ENCODE data around the gene GCSH. TPM values are rescaled to one million over a fixed set of nuclear protein-coding genes. Genes with fewer than 3 reads are reported as not detected.

GCSH gene
- polyA plus RNA-seq, 2 donors = 14.8 to 19.9 TPM

DNA sequence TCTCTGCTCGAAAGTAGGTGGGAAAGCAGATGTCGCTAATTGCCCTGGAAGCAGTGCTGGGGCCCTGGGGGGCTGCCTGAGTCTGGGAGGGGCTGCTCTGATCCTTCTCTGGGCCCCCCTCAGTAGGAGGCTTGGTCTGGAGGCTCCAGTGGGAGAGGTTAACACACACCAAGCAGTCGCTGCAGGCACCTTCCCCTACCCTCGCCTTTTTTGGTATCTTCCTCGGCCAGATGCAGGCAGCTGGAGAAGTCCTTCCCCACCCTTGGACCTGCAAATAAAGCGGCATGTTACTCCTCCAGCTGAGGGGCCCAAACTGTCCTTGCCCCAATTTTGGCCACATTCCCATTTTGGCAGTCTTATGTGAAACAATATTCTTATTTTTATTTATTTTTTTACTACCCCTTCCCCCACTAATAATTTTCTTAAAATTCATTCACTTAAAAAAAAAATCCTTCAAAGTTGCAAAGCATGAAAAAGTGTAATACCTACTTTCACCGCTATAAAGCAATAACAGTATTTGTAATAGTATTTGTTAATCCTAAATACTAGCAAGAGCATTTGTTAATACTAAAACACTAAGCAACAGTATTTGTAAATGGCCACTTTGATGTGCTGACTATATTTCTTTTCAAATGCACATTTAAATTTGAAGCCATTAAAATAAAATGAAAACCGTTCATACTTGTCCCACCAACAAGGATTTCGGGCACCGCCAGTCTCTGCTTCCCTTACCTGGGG, 34.2 kb downstream of the GCSH start:
- Histone ChIP-seq H3K9me3 (ENCODE audit: control insufficient read depth in 2 of 2, insufficient read depth in 1 of 2, low read depth in 1 of 2, low read length in 1 of 2) (no peaks in the 10 kb centered on the region), H3K27ac (ENCODE audit: low read depth in 2 of 2, low read length in 1 of 2) (no peak overlapping the region), H3K36me3 (ENCODE audit: control insufficient read depth in 2 of 2, insufficient read depth in 2 of 2, low read length in 1 of 2) (no peaks in the 10 kb centered on the region), H3K4me3 (ENCODE audit: low read depth in 1 of 2, low read length in 2 of 2) (no peak overlapping the region), H3K27me3 (ENCODE audit: control insufficient read depth in 1 of 2, insufficient read depth in 2 of 2, low read length in 2 of 2) (no peaks in the 10 kb centered on the region), H3K4me1 (ENCODE audit: control insufficient read depth in 2 of 2, insufficient read depth in 2 of 2, low read length in 1 of 2) (no peaks in the 10 kb centered on the region)
- WGBS, 2 donors = 90% methylated on average over 10 of the region's 10 CpGs

- Histone ChIP-seq H3K27ac (ENCODE audit: low read depth in 2 of 2, low read length in 1 of 2) (no peak overlapping the region), H3K36me3 (ENCODE audit: control insufficient read depth in 2 of 2, insufficient read depth in 2 of 2, low read length in 1 of 2) (no peaks in the 10 kb centered on the region), H3K9me3 (ENCODE audit: control insufficient read depth in 2 of 2, insufficient read depth in 1 of 2, low read depth in 1 of 2, low read length in 1 of 2) (no peaks in the 10 kb centered on the region), H3K4me3 (ENCODE audit: low read depth in 1 of 2, low read length in 2 of 2) (no peak overlapping the region), H3K27me3 (ENCODE audit: control insufficient read depth in 1 of 2, insufficient read depth in 2 of 2, low read length in 2 of 2) (no peaks in the 10 kb centered on the region), H3K4me1 (ENCODE audit: control insufficient read depth in 2 of 2, insufficient read depth in 2 of 2, low read length in 1 of 2) (no peaks in the 10 kb centered on the region)
- 87 to 89% methylated on average over 10 of the region's 10 CpGs for WGBS, 2 donors
Measured at GRCh38 chr16:81061307-81061640, 34.9 kb downstream of the GCSH start.

DNA sequence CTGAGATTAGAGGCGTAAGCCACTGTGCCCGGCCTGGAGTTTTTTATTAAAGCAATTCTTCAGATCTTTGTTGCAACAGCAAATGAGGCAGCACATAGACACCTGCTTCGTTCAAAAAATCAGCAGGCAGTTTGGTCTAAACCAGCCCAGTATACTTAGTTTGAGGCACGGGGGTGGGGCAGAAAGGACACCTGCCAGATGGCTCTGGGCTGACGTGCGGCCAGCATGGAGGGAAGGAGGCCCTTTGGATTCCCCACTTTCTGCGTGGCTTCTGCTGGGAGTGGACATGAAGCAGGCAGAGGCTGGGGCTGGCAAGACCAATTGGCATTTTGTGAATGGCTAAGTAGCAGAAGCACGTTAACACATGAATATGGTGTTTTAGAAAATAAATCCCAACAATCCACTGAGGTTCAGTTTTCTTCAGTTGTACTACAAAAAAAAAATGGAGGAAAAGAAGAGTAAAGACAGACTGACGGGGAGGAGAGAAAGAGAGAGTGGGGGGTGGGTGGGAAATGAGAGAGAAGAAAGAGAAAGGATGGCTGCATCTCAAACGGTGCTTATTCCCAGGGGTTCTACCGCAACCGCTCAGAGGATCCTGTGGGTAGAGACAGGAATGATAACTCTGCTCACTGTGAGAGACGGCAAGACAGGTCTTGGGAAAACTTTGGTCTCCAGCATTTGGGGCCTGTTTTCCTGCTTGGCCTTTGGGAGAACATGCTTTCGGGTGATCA, 35.5 kb downstream of the GCSH start:
- WGBS, 2 donors = 84 to 87% methylated on average over 14 of the region's 14 CpGs
- no peaks in the 10 kb centered on the region for H3K4me1 ChIP-seq (ENCODE audit: control insufficient read depth in 2 of 2, insufficient read depth in 2 of 2, low read length in 1 of 2)

GRCh38 chr16:81053761-81054160, 42.4 kb downstream of the GCSH start:
- 82 to 85% methylated on average over 11 of the region's 11 CpGs for WGBS, 2 donors
- H3K4me1 ChIP-seq (ENCODE audit: control insufficient read depth in 2 of 2, insufficient read depth in 2 of 2, low read length in 1 of 2) = no peaks in the 10 kb centered on the region
- no peak overlapping the region for H3K4me3 ChIP-seq (ENCODE audit: low read depth in 1 of 2, low read length in 2 of 2)
- H3K9me3 ChIP-seq (ENCODE audit: control insufficient read depth in 2 of 2, insufficient read depth in 1 of 2, low read depth in 1 of 2, low read length in 1 of 2) = no peaks in the 10 kb centered on the region
- no peak overlapping the region for H3K27ac ChIP-seq (ENCODE audit: low read depth in 2 of 2, low read length in 1 of 2)
- no peaks in the 10 kb centered on the region for H3K36me3 ChIP-seq (ENCODE audit: control insufficient read depth in 2 of 2, insufficient read depth in 2 of 2, low read length in 1 of 2)
- H3K27me3 ChIP-seq (ENCODE audit: control insufficient read depth in 1 of 2, insufficient read depth in 2 of 2, low read length in 2 of 2) = no peaks in the 10 kb centered on the region

More for the DNA sequence above, 35.5 kb downstream of the GCSH start:
- H3K4me3 ChIP-seq (ENCODE audit: low read depth in 1 of 2, low read length in 2 of 2) = no peak overlapping the region
- H3K27ac ChIP-seq (ENCODE audit: low read depth in 2 of 2, low read length in 1 of 2) = no peak overlapping the region
- H3K36me3 ChIP-seq (ENCODE audit: control insufficient read depth in 2 of 2, insufficient read depth in 2 of 2, low read length in 1 of 2) = no peaks in the 10 kb centered on the region
- no peaks in the 10 kb centered on the region for H3K27me3 ChIP-seq (ENCODE audit: control insufficient read depth in 1 of 2, insufficient read depth in 2 of 2, low read length in 2 of 2)
- H3K9me3 ChIP-seq (ENCODE audit: control insufficient read depth in 2 of 2, insufficient read depth in 1 of 2, low read depth in 1 of 2, low read length in 1 of 2) = no peaks in the 10 kb centered on the region

GRCh38 chr16:81042821-81043220, 53.4 kb downstream of the GCSH start:
- WGBS, 2 donors = 94 to 96% methylated on average over 2 of the region's 2 CpGs
- Histone ChIP-seq H3K36me3 (ENCODE audit: control insufficient read depth in 2 of 2, insufficient read depth in 2 of 2, low read length in 1 of 2) (peaks cover 11 to 22% of the 10 kb centered on the region in 2 donors), H3K27ac (ENCODE audit: low read depth in 2 of 2, low read length in 1 of 2) (no peak overlapping the region)

GRCh38 chr16:81041696-81042095, 54.5 kb downstream of the GCSH start:
- Histone ChIP-seq H3K36me3 (ENCODE audit: control insufficient read depth in 2 of 2, insufficient read depth in 2 of 2, low read length in 1 of 2) (peaks cover 11 to 22% of the 10 kb centered on the region in 2 donors), H3K27ac (ENCODE audit: low read depth in 2 of 2, low read length in 1 of 2) (no peak overlapping the region), H3K9me3 (ENCODE audit: control insufficient read depth in 2 of 2, insufficient read depth in 1 of 2, low read depth in 1 of 2, low read length in 1 of 2) (no peaks in the 10 kb centered on the region), H3K27me3 (ENCODE audit: control insufficient read depth in 1 of 2, insufficient read depth in 2 of 2, low read length in 2 of 2) (no peaks in the 10 kb centered on the region), H3K4me3 (ENCODE audit: low read depth in 1 of 2, low read length in 2 of 2) (no peak overlapping the region), H3K4me1 (ENCODE audit: control insufficient read depth in 2 of 2, insufficient read depth in 2 of 2, low read length in 1 of 2) (peaks cover 0 to 2% of the 10 kb centered on the region in 2 donors)
- WGBS, 2 donors = 89 to 93% methylated on average over 4 of the region's 4 CpGs

More at GRCh38 chr16:81042821-81043220, 53.4 kb downstream of the GCSH start:
- H3K4me1 ChIP-seq (ENCODE audit: control insufficient read depth in 2 of 2, insufficient read depth in 2 of 2, low read length in 1 of 2) = peaks cover 0 to 2% of the 10 kb centered on the region in 2 donors
- no peaks in the 10 kb centered on the region for H3K27me3 ChIP-seq (ENCODE audit: control insufficient read depth in 1 of 2, insufficient read depth in 2 of 2, low read length in 2 of 2)
- H3K4me3 ChIP-seq (ENCODE audit: low read depth in 1 of 2, low read length in 2 of 2) = no peak overlapping the region
- no peaks in the 10 kb centered on the region for H3K9me3 ChIP-seq (ENCODE audit: control insufficient read depth in 2 of 2, insufficient read depth in 1 of 2, low read depth in 1 of 2, low read length in 1 of 2)

DNA sequence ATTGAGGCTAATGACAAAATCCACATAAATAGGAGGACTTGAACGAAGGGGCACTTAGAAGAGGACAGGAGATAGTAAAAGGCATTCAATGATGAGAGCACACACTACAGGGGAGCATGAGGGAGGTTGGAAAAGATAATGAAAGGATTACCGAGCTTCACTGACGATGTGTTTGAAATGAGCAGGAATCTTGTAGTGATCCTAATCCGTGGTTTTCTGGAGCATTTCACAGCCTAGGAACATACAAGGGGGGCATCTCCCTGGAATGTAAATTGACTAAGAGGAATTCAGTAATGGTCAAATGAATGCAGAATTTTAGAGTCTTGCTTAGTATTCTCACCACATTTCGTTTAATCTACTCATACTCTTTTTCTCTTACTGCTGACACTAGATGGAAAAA, 55.4 kb downstream of the GCSH start:
- WGBS, 2 donors = 83 to 88% methylated on average over 5 of the region's 5 CpGs
- H3K4me3 ChIP-seq (ENCODE audit: low read depth in 1 of 2, low read length in 2 of 2) = no peak overlapping the region
- H3K27ac ChIP-seq (ENCODE audit: low read depth in 2 of 2, low read length in 1 of 2) = no peak overlapping the region
- no peaks in the 10 kb centered on the region for H3K9me3 ChIP-seq (ENCODE audit: control insufficient read depth in 2 of 2, insufficient read depth in 1 of 2, low read depth in 1 of 2, low read length in 1 of 2)
- no peaks in the 10 kb centered on the region for H3K27me3 ChIP-seq (ENCODE audit: control insufficient read depth in 1 of 2, insufficient read depth in 2 of 2, low read length in 2 of 2)
- peaks cover 11 to 22% of the 10 kb centered on the region in 2 donors for H3K36me3 ChIP-seq (ENCODE audit: control insufficient read depth in 2 of 2, insufficient read depth in 2 of 2, low read length in 1 of 2)
- H3K4me1 ChIP-seq (ENCODE audit: control insufficient read depth in 2 of 2, insufficient read depth in 2 of 2, low read length in 1 of 2) = peaks cover 0 to 2% of the 10 kb centered on the region in 2 donors

DNA sequence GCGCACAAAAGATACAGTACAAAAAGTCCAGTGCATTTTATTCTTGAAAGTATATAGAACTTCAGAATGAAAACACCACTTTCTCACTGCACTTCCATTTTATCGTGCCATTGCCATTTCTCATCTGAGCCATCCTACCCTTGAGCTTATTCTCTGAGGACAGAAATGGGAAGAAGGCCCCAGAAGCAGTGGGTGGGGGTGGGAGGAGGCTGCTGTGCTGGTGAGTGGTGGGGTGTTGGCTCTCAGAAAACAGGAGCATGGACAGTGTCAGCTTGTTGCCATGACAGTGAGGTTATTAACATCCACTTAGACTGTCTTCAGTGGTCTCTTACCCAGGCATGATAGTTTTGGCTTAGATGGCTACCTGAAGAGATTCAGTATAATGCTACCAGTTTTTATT, 56.1 kb downstream of the GCSH start:
- Histone ChIP-seq H3K9me3 (ENCODE audit: control insufficient read depth in 2 of 2, insufficient read depth in 1 of 2, low read depth in 1 of 2, low read length in 1 of 2) (no peaks in the 10 kb centered on the region), H3K4me3 (ENCODE audit: low read depth in 1 of 2, low read length in 2 of 2) (no peak overlapping the region), H3K27me3 (ENCODE audit: control insufficient read depth in 1 of 2, insufficient read depth in 2 of 2, low read length in 2 of 2) (no peaks in the 10 kb centered on the region), H3K27ac (ENCODE audit: low read depth in 2 of 2, low read length in 1 of 2) (no peak overlapping the region), H3K4me1 (ENCODE audit: control insufficient read depth in 2 of 2, insufficient read depth in 2 of 2, low read length in 1 of 2) (peaks cover 0 to 2% of the 10 kb centered on the region in 2 donors), H3K36me3 (ENCODE audit: control insufficient read depth in 2 of 2, insufficient read depth in 2 of 2, low read length in 1 of 2) (peaks cover 11 to 19% of the 10 kb centered on the region in 2 donors)
- WGBS, 2 donors = 95 to 98% methylated on average over 2 of the region's 2 CpGs

GRCh38 chr16:81036751-81037350, 59.3 kb downstream of the GCSH start:
- peaks cover 6 to 7% of the 10 kb centered on the region in 2 donors for H3K36me3 ChIP-seq (ENCODE audit: control insufficient read depth in 2 of 2, insufficient read depth in 2 of 2, low read length in 1 of 2)
- no peaks in the 10 kb centered on the region for H3K27me3 ChIP-seq (ENCODE audit: control insufficient read depth in 1 of 2, insufficient read depth in 2 of 2, low read length in 2 of 2)
- H3K4me3 ChIP-seq (ENCODE audit: low read depth in 1 of 2, low read length in 2 of 2) = peak overlapping the region; percentile 89 to 97
- no peaks in the 10 kb centered on the region for H3K9me3 ChIP-seq (ENCODE audit: control insufficient read depth in 2 of 2, insufficient read depth in 1 of 2, low read depth in 1 of 2, low read length in 1 of 2)
- peaks cover 0 to 2% of the 10 kb centered on the region in 2 donors for H3K4me1 ChIP-seq (ENCODE audit: control insufficient read depth in 2 of 2, insufficient read depth in 2 of 2, low read length in 1 of 2)
- peak overlapping the region; percentile 90 to 92 for H3K27ac ChIP-seq (ENCODE audit: low read depth in 2 of 2, low read length in 1 of 2)
- 26 to 28% methylated on average over 10 of the region's 10 CpGs for WGBS, 2 donors
